GM10847 (cell line): ENCODE data around the gene SPECC1L.

Experiments used
- POLR2A ChIP-seq: IDR thresholded peaks from 2 replicates; pipeline ENCODE4 v1.6.1; 2011; ENCODE audit not compliant: insufficient read length; ENCODE audit errors: extremely low read depth

SPECC1L gene

GRCh38 chr22:24338726-24339451 is 68.3 kb downstream of the SPECC1L start:
- TF ChIP-seq POLR2A: no peak

DNA sequence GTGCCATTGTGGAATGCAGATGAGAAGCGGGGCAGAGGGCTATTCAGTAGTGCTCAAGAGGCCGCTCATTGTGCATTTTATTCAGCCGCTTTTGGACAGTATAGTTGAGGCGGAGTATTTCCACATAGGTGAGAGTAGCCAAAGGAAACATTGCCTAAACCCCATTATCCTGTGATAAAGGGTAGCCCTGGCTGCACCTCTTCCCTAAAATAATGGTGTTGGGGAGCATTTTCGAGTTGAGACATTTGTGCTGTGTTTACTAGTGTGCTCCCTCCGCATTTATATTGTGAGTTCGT is 68.8 kb downstream of the SPECC1L start:
- no peak for TF ChIP-seq POLR2A

GRCh38 chr22:24341627-24342026 is 71.0 kb downstream of the SPECC1L start:
- TF ChIP-seq POLR2A: no peak

DNA sequence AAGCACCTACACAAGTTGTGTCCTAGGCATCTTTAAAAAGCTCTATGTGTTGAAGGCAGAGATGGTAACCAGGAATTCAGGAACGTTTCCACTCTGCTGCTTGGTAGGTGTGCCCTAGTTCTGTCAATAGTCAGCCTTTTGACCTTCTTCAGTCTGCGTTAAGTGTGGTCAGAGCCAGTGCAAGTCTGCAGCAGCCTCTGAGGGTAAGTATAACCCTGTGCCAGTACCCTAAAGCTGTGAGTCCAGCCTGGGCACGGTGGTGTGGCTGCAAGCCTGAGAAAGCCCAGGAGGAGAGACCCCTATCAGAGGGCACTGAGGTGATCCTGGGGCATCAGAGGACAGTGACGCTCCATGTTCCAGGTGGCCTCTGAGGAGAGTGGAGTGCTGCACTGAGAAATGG is 80.0 kb downstream of the SPECC1L start:
- TF ChIP-seq POLR2A: no peak

GRCh38 chr22:24353121-24353520 is 82.5 kb downstream of the SPECC1L start:
- TF ChIP-seq POLR2A: no peak

- no peak for TF ChIP-seq POLR2A
Measured at GRCh38 chr22:24355574-24355973, 84.9 kb downstream of the SPECC1L start.

DNA sequence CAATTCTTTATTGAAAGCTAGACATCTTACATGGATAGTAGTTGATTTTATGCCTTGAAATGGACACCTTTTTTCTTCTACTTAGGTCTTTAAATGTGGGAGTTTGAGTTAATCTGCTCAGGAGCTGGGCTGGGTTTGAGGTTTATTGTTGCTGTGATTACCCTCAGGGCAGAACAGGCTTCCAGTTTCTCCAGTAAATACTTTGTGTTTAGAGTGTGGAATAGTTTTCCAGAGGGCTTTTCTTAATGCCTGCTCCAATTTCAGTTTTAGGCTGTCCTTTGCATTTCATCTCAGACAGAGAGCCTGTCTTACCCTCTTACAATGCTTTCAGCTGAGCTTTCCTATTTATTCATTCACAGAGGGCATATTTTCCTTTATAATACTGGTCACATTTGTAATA is 86.9 kb downstream of the SPECC1L start:
- TF ChIP-seq POLR2A: no peak

GRCh38 chr22:24358105-24358836 is 87.6 kb downstream of the SPECC1L start:
- TF ChIP-seq POLR2A: no peak

DNA sequence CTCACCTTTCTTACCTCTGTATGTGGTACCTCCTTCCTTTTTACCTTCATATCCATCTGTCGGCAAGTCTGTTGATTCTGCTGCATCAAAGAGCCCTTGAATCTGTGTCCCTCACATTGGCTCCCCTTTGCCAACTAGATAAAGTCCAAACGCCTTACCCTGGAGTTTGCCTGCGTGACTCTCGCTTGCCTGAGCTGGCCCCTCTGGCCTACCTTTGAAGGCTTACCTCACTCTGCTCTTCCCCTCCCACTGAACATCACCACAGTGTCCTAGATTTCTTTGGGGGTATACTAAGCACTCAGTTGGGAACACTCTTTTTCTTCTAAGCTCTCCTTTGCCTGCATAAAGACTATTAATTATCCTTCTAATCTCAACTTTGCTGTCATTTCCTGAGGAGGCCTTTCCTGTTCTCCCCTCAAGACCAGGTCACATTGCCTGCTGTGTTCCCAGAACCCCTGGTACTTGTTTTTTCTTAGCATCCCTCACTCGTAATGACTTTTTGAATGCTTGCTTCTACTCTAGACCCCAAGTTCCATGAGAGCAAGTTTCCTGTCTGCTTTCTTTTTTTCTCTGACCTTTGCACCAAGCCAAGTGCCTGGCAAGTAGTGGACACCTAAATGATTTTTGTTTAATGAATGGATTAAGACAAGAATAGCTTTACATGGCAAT is 89.0 kb downstream of the SPECC1L start:
- TF ChIP-seq POLR2A: no peak

DNA sequence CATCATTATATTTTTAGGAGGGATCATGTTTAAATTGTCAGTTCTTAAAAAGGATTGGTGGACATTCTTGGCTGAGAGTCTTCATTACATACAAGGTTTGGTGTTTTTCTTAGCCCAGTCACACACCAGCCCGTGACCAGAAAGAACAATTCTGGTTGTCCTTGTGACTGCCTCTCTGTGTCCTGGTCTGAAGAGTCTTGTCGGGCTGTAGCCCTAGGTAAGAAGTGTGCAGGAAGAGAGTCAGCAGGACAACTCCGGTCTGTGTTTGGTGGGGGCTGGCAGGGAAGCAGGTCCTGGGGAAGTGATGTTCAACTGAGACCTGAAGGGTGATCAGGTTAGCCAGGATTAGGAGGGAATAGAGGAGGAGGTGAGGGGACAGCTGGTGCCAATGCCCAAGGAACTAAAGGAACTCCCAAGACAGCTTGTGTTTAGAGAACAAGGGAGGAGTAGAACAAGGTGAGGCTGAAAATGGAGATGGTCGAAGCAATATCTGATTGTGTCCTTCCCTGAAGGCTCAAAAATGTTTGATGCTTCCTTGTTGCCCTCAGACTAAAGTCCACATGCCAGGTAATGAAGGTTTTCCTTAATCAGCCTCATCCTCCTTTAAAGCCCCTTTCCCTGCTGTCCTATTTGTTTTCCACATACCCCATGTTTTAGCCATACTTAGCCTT is 91.5 kb downstream of the SPECC1L start:
- TF ChIP-seq POLR2A: no peak

- TF ChIP-seq POLR2A: no peak
Measured at GRCh38 chr22:24363243-24363642, 92.6 kb downstream of the SPECC1L start.

- no peak for TF ChIP-seq POLR2A
Measured at GRCh38 chr22:24366701-24367100, 96.1 kb downstream of the SPECC1L start.

- TF ChIP-seq POLR2A: no peak
Measured at GRCh38 chr22:24367841-24368240, 97.2 kb downstream of the SPECC1L start.

DNA sequence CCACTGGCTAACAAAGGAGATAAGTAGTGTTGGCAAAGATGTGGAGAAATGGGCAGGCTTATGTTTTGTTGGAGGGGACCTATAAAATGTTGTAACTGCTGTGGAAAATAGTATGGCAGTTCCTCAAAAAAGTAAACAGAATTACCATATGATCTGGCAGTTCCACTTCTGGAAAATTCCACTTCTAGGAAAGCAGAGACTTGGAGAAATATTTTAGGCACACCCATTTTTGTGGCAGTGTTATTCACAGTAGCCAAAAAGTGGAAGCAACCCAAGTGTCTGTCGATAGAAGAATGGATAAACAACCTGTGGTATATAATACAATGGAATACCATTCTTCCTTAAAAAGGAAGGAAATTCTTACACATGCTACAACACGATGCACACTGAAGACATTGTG is 99.8 kb downstream of the SPECC1L start:
- no peak for TF ChIP-seq POLR2A

DNA sequence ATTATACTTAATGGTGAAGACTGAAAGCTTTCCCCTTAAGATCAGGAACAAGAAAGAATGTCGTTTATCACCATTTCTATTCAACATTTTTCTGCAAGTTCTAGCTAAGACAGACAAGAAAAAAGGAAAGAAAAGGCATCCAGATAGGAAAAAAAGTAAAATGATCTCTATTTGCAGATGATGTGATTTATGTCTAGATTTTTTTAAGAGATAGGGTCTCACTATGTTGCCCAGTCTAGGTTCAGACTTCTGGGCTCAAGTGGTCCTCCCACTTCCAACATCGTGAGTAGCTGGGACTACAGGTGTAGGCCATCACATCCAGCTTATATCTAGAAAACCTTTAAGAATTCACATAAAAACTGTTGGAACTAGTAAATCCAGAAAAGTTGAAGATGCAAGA is 105.4 kb downstream of the SPECC1L start:
- no peak for TF ChIP-seq POLR2A

- TF ChIP-seq POLR2A: no peak
Measured at GRCh38 chr22:24376586-24376985, 106.0 kb downstream of the SPECC1L start.
